ENCODE results near the gene SKAP1.

- TF ChIP-seq POLR2A (IDR thresholded peaks at IDR 0.05; ENCODE audit: low read depth): no peak
- TF ChIP-seq CTCF (IDR thresholded peaks at IDR 0.05): no peak
- TF ChIP-seq POLR2AphosphoS5 (IDR thresholded peaks at IDR 0.05): no peak
Measured at GRCh38 chr17:48328457-48328856, 101.6 kb downstream of the SKAP1 start.

Measured in esophagus muscularis mucosa (tissue), 3 donors.